GM18519 (cell line): Measurements from ENCODE around the gene KAT8.
"Not testable (repeated sequence)": the region's sequence is repeated elsewhere in the genome, so short reads cannot be mapped to it uniquely, and the experiment has no call there.

Experiments used
- ATAC-seq: cut with Tn5 transposase; IDR thresholded peaks from one replicate; pipeline ENCODE4 v1.9.1; 2021; ENCODE audit warnings: mild to moderate bottlenecking, moderate library complexity; ENCODE audit not compliant: unreplicated experiment, low FRiP score

The KAT8 gene

DNA sequence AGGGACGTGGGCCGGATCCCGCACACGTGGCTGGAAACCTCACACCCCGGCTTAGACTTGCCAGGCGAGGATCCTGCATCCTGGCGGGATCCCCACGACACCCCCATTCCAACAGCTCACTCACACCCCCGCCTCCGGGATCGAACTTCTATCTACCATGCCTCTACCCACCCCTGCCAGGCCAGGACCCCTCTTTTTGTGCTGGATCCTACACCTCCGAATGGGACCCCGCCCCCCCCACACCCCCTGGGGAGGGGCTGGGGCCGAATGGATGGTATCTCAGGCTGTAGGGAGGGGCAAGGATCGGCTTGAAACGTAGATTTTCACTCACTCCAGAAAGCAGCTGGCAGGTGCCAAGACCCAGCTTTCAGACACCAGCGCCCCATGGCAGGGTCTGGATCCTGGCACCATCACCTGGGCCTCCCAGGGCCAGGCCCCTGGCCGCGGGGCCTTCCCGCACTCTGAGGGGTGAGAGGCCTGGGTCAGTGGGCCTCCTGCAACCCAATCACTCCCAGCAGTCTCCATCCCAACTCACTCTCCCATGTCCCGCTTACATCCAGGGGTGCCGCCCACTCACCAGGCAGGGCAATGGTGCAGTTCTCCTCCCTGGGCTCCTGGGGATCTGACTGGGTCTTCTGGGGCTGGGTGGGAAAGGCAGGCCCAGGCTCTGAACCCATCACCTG is 25.7 kb downstream of the KAT8 start:
- ATAC-seq, result no peak

DNA sequence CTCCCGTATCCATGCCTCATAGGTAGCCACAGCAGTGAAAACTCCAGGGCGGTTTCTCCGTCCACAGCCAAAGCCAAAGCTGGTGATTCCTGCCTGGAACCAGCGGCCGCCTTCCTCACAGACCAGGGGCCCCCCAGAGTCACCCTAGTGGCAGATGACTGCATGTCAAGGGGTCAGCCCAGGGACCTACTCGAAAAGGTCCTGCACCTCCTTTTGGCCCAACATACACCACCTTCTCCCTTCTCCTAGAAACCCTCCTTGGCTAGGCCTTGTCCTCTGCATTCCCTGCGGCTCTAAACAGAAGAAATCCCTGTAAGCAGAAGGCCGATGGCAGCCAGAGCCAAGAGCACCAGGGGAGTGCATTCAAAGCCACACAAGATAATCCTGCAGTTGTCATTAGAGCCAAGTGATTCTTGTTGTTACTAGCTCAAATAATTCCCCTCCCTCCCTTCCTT is 26.3 kb downstream of the KAT8 start:
- ATAC-seq, result no peak

DNA sequence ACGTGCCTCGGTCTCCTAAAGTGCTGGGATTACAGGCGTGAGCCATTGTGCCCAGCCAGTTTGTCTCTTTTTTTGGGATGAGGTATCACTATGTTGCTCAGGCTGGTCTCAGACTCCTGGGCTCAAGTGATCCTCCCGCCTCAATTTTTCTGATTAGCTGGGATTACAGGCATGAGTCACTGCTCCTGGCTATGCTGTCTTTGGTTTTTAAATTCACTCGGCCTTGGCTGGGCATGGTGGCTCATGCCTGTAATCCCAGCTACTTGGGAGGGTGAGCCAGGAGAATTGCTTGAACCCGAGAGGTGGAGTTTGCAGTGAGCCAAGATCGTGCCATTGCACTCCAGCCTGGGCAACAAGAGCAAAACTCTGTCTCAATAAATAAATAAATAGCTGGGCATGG is 27.0 kb downstream of the KAT8 start:
- not testable (repeated sequence) for ATAC-seq

DNA sequence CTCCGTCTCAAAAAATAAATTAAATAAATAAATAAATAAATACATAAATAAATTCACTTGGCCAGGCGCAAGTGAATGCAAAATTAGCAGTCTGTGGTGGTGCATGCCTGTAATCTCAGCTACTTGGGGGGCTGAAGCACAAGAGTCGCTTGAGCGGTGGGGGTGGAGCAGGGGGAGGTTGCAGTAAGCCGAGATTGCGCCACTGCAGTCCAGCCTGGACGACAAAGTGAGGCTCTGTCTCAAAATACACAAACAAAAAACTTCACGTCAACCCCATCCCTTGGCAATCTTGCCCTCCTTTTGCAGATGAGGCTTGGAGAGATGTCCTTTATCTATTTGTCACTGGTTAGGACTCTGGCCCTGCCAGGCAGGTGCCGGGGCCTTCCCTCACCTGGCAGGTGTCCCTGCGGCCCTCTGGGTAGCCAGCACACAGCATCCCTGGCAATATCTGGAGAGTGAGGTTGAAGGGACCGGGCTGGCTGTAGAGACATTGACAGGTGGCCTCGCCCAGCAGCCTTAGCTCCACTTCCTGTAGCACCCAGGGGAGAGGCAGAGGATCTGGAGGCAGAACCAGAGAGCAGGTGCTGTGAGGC is 28.0 kb downstream of the KAT8 start:
- no peak for ATAC-seq

DNA sequence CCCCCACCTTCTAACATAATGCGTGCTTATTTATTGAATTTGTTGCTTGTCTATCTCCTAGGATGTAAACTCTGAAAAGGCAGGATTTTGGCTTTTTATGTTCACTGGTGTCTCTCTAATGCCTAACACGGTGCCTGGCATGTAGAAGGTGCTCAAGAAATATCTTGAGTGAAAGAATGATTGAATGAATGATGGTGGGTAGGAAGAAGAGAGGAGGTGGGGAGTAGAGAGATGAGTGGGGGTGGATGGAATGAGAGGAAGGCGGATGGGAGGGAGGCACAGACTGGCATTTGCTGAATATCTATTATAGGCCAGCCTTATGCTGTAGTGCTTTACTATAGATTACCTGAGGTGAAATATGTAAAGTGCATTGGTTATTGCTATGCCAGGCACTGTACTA is 30.1 kb downstream of the KAT8 start:
- ATAC-seq, result no peak

DNA sequence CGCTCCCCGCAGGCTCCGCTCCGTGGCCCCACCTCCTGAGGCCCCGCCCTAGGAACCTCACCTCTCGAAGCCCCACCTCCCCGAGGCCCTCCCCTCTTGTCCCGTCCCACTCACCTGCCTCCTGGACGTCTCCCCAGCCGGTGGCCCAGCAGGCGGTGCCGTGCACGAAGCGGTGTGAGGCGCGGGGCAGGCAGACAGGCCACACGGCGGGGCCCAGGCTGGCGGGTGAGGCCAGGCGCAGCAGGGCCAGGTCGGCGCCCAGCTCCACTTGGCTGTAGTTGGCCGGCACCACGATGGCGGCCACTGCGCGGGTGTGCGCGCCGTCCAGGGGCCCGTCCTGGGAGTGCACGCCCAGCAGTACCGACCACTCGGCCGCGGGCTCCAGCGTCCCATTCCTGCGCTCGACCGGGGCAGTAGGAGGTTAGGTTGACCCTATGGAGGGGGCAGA is 30.8 kb downstream of the KAT8 start:
- ATAC-seq, result no peak

DNA sequence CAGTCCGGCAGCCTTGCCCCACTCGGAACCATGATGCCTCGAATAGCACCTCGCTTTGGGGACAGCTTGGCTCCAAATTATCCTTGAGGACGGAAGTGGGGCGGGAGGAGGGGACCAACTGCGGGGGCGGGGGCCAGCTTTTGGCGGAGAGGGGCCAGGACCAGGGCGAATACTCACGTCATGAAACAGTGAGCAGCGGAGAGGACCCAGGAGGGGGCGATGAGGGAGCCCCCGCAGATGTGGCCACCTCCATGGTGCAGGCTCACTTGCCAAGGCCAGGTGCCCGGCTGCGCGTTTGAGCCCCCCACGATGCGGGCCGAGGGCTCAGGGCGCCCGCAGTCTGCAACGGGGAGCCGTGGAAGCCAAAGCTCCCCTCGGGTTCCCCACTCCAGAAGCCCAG is 31.4 kb downstream of the KAT8 start:
- ATAC-seq, result no peak

DNA sequence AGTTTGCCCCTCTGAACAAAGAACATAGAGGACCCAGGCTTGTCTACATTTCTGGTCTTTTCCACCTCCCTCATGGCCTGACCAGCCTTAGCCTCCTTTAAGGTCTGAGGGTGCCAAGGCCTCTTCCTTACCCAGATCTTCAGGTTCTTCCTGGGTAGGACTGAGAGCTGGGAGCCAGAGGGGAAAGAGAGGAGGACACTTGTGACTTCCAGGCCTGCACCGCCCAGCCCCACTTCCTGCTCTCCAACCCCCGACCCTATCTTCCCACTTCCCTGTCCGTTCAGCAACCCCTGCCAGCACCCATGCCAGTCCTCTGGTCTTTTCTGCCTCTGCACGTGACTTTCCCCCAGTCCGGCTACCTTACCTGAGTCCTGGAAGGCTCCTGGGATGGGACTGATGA is 31.9 kb downstream of the KAT8 start:
- ATAC-seq, result no peak

DNA sequence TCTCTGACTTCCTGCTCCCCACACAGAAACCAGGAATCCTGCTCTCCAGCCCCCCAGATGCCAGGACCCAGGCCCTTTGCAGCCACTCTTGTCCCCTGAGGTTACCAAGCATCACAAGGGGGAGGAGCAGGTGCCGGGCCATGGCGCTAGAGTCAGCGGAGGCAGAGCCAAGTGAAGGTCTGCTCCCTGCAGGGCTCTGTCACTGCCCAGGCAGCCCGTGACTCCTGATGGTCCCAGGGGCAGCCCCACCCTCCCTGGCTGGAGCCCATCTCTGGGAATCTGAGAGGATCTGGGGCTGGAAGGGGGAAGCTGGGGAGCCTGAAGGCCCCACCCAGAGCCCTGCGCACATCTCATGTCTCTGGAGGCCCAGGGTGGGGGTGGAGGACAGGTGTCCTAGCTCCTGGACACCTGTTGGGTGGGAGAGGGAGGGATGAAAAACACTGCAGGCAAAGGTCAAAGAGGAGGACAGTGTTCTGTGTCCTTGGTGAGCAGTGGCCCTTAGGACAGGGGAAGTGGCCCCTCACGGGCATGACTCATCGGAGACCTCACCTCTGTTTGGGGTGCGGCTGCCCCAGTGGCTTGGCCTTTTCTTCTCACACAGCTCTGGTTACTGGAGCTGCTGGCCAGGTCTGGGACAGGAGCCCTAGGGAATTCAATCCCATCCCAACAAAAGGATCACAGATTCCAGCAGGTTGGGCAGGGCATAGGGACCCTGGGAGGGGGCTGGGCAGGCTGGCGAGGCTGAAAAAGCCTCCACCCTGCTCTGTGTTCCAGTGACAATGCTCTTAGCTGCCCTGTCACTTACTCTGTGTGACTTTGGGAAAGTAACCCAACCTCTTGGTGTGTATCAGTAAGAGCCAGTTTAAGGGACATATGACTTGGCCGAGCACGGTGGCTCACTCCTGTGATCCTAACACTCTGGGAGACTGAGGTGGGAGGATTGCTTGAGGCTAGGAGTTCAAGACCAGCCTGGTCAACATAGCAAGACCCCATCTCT is 32.7 kb downstream of the KAT8 start, which contains the start of gene PRSS36:
TSS of gene PRSS36 (minus strand) at position 173 of the 997 bp plus-strand sequence. CDS start at position 142, 31 bp downstream.
- no peak for ATAC-seq

DNA sequence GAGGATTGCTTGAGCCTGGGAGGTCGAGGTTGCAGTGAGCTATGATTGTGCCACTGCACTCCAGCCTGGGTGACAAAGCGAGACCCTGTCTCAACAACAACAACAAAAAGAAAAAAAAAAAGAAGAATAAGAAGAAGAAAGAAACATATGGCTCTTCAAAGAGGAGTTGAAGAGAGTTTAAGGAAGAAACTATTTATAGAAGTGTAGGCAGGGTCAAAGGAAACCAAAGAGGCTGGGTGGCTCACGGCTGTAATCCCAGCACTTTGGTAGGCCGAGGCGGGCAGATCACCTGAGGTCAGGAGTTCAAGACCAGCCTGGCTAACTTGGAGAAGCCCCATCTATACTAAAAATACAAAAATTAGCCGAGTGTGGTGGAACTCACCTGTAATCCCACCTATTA is 33.5 kb downstream of the KAT8 start:
- ATAC-seq, result not testable (repeated sequence)

DNA sequence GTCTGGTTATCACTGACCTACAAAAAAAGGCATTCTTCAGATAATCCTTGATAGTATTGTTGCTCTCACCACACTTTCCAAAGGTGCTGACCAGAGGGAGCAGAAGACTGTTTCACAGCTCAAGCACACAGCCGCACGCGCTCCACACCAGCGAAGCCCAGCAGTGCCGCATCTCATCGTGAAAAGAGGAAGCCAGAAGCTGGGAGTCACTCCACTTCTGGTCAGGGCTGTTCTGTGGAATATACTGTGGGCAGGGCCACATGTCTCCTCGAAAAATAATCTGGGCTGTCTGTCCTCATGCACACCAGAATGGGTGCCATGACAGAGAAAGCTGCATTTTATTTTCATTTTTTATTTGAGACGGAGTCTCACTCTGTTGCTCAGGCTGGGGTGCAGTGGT is 39.7 kb downstream of the KAT8 start:
- ATAC-seq, result no peak

DNA sequence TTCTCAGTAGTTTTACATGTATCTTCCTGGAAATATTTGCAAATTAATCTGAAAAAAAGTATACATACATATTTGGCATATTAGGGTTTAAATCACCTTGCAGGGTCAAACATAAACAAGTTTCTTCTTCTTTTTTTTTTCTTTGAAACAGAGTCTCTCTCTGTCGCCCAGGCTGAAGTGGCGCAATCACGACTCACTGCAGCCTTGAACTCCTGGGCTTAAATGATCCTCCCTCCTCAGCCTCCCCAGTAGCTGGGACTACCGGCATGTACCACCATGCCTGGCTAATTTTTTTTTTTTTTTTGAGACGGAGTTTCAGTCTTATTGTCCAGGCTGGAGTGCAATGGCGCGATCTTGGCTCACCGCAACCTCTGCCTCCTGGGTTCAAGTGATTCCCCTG is 49.9 kb downstream of the KAT8 start:
- no peak for ATAC-seq

DNA sequence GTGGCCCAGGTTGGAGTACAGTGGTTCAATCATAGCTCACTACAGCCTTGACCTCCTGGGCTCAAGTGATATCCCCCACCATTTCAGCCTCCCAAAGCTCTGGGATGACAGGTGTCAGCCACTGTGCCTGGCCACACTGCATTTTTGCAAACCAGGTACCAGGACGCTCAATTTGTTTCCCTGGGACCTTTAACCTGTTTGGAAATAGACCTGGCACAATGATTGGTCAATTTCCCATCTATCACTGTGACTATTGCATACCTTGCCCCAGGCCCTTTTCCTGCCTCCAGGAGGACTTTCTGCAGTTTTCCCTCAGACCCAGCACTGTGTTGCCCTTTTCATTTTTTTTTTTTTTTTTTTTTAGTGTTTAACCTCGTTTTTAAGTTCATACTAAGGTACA is 51.4 kb downstream of the KAT8 start:
- ATAC-seq, result no peak

DNA sequence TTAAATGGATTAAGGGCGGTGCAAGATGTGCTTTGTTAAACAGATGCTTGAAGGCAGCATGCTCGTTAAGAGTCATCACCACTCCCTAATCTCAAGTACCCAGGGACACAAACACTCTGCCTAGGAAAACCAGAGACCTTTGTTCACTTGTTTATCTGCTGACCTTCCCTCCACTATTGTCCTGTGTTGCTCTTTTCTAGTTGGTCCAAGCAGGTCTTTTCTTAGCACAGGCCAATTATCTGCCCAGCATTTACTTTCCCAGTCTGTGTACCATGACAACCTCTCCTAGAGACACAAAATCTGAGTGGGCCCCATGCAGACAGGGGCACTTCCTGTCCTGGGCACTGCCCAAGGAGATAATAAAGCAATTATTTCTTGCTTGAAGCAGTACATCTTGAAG is 52.6 kb downstream of the KAT8 start:
- ATAC-seq, result not testable (repeated sequence)

DNA sequence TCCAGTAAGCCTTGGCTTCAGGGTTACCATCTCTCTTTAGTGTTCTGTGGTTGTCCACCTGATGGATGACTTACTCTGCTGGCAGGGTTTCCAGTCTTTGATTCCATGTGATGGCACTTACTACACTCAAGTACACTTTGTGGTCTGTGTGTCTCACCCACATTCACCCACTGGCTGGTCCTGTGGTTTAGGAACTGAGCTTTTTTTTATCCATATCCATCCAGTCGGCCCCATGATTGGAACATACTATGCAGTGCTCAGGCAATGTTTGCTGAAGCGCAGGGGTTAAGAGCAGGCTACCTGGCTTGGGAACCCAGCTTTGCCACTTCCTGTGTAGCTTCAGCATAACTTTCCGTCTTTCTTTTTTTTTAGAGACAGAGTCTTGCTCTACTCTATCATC is 59.7 kb downstream of the KAT8 start:
- ATAC-seq, result no peak

DNA sequence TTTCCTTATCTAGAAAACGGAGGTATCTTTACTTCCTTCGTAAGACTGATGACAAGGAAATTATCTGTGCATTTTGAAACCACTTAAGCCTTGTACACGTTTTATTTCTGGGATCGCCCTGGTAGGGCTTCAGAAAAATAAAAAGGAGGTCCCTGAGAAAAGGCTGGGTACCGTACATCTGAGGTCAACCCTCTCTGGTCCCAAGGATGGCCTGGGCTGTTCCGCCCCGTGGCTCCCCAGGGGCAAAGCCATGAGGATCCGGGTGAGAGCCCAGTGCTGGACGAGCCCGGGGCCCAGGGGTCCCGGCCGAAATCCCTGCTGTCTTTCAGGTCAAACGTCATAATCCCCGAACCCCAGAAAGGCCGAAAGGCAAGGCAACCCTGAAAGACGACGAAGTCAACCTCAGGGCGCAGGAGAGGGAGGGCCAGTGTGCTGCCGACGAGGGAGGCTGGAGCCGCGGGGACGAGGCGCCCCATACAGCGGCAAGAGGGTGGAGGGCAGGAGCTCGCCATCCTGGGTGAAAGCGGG is 61.8 kb downstream of the KAT8 start:
- peak; percentile 4 for ATAC-seq

DNA sequence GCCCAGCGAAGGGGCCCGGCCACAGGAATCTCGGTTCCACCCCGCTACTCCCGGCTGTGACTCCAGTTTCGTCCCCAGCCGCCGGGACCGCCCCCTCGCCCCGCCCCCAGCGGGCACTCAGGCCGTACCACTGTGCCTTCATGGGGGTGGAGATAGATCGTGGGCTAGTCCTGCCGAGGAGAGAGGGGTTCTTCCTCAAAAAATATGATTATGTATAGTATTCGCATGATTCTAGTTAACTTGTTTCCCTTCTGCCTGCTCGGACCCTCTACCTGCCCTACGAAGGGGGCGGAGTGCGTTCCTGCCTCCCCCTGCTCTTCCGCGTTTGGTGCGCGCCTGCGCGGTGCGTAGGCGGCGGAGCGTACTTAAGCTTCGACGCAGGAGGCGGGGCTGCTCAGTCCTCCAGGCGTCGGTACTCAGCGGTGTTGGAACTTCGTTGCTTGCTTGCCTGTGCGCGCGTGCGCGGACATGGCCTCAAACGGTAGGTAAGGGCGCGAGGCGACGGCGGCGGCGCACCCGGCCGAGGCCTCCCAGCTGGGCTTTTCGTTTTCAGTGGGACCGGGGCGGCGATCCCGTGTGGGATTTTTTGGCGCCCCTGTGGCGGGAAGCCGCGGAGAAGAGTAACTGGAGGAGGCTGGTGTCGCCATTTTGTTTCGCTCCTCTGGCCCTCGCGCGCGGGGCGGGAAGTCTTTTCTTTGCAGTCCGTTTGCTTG is 62.4 kb downstream of the KAT8 start, which contains the start of gene FUS:
TSS of gene FUS (plus strand) at position 393 of the 713 bp plus-strand sequence. CDS start at position 469, 76 bp downstream.
- peak; percentile 33 for ATAC-seq
